ENCODE data around the gene MAPK9.

Gene MAPK9

GRCh38 chr5:180333661-180334060 is 41.8 kb upstream of the MAPK9 start:
- Histone ChIP-seq H3K9me3 (ENCODE audit: control insufficient read depth, low read length) (no peaks in the 10 kb centered on the region), H3K27ac (ENCODE audit: insufficient read depth, low read depth, low read length, poor library complexity, severe bottlenecking) (no peak overlapping the region), H3K4me3 (ENCODE audit: insufficient read depth, low read depth, low read length) (no peak overlapping the region), H3K4me1 (ENCODE audit: control insufficient read depth, insufficient read depth, low read length) (no peaks in the 10 kb centered on the region), H3K36me3 (ENCODE audit: control insufficient read depth, insufficient read depth, low read length) (peaks cover 32% of the 10 kb centered on the region), H3K27me3 (ENCODE audit: control insufficient read depth, insufficient read depth, low read length, poor library complexity, severe bottlenecking) (no peaks in the 10 kb centered on the region)
- WGBS, 2 experiments = 91 to 95% methylated on average over 4 of the region's 4 CpGs

- 80 to 87% methylated on average over 2 of the region's 3 CpGs for WGBS, 2 experiments
- Histone ChIP-seq H3K4me3 (ENCODE audit: insufficient read depth, low read depth, low read length) (no peak overlapping the region), H3K27ac (ENCODE audit: insufficient read depth, low read depth, low read length, poor library complexity, severe bottlenecking) (no peak overlapping the region), H3K4me1 (ENCODE audit: control insufficient read depth, insufficient read depth, low read length) (no peaks in the 10 kb centered on the region), H3K27me3 (ENCODE audit: control insufficient read depth, insufficient read depth, low read length, poor library complexity, severe bottlenecking) (no peaks in the 10 kb centered on the region), H3K36me3 (ENCODE audit: control insufficient read depth, insufficient read depth, low read length) (peaks cover 32% of the 10 kb centered on the region), H3K9me3 (ENCODE audit: control insufficient read depth, low read length) (no peaks in the 10 kb centered on the region)
Measured at GRCh38 chr5:180332861-180333260, 41.0 kb upstream of the MAPK9 start.

- Histone ChIP-seq H3K4me3 (ENCODE audit: insufficient read depth, low read depth, low read length) (no peak overlapping the region), H3K27me3 (ENCODE audit: control insufficient read depth, insufficient read depth, low read length, poor library complexity, severe bottlenecking) (no peaks in the 10 kb centered on the region), H3K27ac (ENCODE audit: insufficient read depth, low read depth, low read length, poor library complexity, severe bottlenecking) (peak overlapping the region; percentile 90), H3K36me3 (ENCODE audit: control insufficient read depth, insufficient read depth, low read length) (peaks cover 29% of the 10 kb centered on the region), H3K9me3 (ENCODE audit: control insufficient read depth, low read length) (no peaks in the 10 kb centered on the region), H3K4me1 (ENCODE audit: control insufficient read depth, insufficient read depth, low read length) (no peaks in the 10 kb centered on the region)
- WGBS, 2 experiments = 3 to 6% methylated on average over 12 of the region's 13 CpGs
Measured at GRCh38 chr5:180332051-180332517, 40.2 kb upstream of the MAPK9 start.

GRCh38 chr5:180331647-180331950 is 39.7 kb upstream of the MAPK9 start:
- H3K27ac ChIP-seq (ENCODE audit: insufficient read depth, low read depth, low read length, poor library complexity, severe bottlenecking) = peak overlapping the region; percentile 90
- peaks cover 25% of the 10 kb centered on the region for H3K36me3 ChIP-seq (ENCODE audit: control insufficient read depth, insufficient read depth, low read length)
- 5 to 7% methylated on average over 7 of the region's 7 CpGs for WGBS, 2 experiments
- H3K4me3 ChIP-seq (ENCODE audit: insufficient read depth, low read depth, low read length) = no peak overlapping the region
- no peaks in the 10 kb centered on the region for H3K9me3 ChIP-seq (ENCODE audit: control insufficient read depth, low read length)
- H3K4me1 ChIP-seq (ENCODE audit: control insufficient read depth, insufficient read depth, low read length) = no peaks in the 10 kb centered on the region
- no peaks in the 10 kb centered on the region for H3K27me3 ChIP-seq (ENCODE audit: control insufficient read depth, insufficient read depth, low read length, poor library complexity, severe bottlenecking)

- Histone ChIP-seq H3K27me3 (ENCODE audit: control insufficient read depth, insufficient read depth, low read length, poor library complexity, severe bottlenecking) (no peaks in the 10 kb centered on the region), H3K27ac (ENCODE audit: insufficient read depth, low read depth, low read length, poor library complexity, severe bottlenecking) (peak overlapping the region; percentile 90), H3K4me1 (ENCODE audit: control insufficient read depth, insufficient read depth, low read length) (no peaks in the 10 kb centered on the region), H3K4me3 (ENCODE audit: insufficient read depth, low read depth, low read length) (no peak overlapping the region), H3K36me3 (ENCODE audit: control insufficient read depth, insufficient read depth, low read length) (peaks cover 23% of the 10 kb centered on the region), H3K9me3 (ENCODE audit: control insufficient read depth, low read length) (no peaks in the 10 kb centered on the region)
- WGBS, 2 experiments = 86 to 87% methylated on average over 16 of the region's 16 CpGs
Measured at GRCh38 chr5:180330810-180331646, 39.1 kb upstream of the MAPK9 start.

- 93 to 95% methylated on average over 5 of the region's 5 CpGs for WGBS, 2 experiments
- no peak overlapping the region for H3K4me3 ChIP-seq (ENCODE audit: insufficient read depth, low read depth, low read length)
- peaks cover 18% of the 10 kb centered on the region for H3K36me3 ChIP-seq (ENCODE audit: control insufficient read depth, insufficient read depth, low read length)
- H3K27me3 ChIP-seq (ENCODE audit: control insufficient read depth, insufficient read depth, low read length, poor library complexity, severe bottlenecking) = no peaks in the 10 kb centered on the region
- H3K9me3 ChIP-seq (ENCODE audit: control insufficient read depth, low read length) = no peaks in the 10 kb centered on the region
- H3K27ac ChIP-seq (ENCODE audit: insufficient read depth, low read depth, low read length, poor library complexity, severe bottlenecking) = no peak overlapping the region
- no peaks in the 10 kb centered on the region for H3K4me1 ChIP-seq (ENCODE audit: control insufficient read depth, insufficient read depth, low read length)
Measured at GRCh38 chr5:180330270-180330648, 38.4 kb upstream of the MAPK9 start.

- Histone ChIP-seq H3K36me3 (ENCODE audit: control insufficient read depth, insufficient read depth, low read length) (peaks cover 15% of the 10 kb centered on the region), H3K4me3 (ENCODE audit: insufficient read depth, low read depth, low read length) (no peak overlapping the region), H3K27ac (ENCODE audit: insufficient read depth, low read depth, low read length, poor library complexity, severe bottlenecking) (no peak overlapping the region), H3K9me3 (ENCODE audit: control insufficient read depth, low read length) (no peaks in the 10 kb centered on the region), H3K4me1 (ENCODE audit: control insufficient read depth, insufficient read depth, low read length) (no peaks in the 10 kb centered on the region), H3K27me3 (ENCODE audit: control insufficient read depth, insufficient read depth, low read length, poor library complexity, severe bottlenecking) (no peaks in the 10 kb centered on the region)
- 93 to 94% methylated on average over 8 of the region's 8 CpGs for WGBS, 2 experiments
Measured at GRCh38 chr5:180329606-180330269, 37.9 kb upstream of the MAPK9 start.

- H3K4me3 ChIP-seq (ENCODE audit: insufficient read depth, low read depth, low read length) = no peak overlapping the region
- no peaks in the 10 kb centered on the region for H3K27me3 ChIP-seq (ENCODE audit: control insufficient read depth, insufficient read depth, low read length, poor library complexity, severe bottlenecking)
- H3K4me1 ChIP-seq (ENCODE audit: control insufficient read depth, insufficient read depth, low read length) = no peaks in the 10 kb centered on the region
- no peak overlapping the region for H3K27ac ChIP-seq (ENCODE audit: insufficient read depth, low read depth, low read length, poor library complexity, severe bottlenecking)
- peaks cover 11% of the 10 kb centered on the region for H3K36me3 ChIP-seq (ENCODE audit: control insufficient read depth, insufficient read depth, low read length)
- H3K9me3 ChIP-seq (ENCODE audit: control insufficient read depth, low read length) = no peaks in the 10 kb centered on the region
- 87 to 88% methylated on average over 7 of the region's 7 CpGs for WGBS, 2 experiments
Measured at GRCh38 chr5:180329138-180329435, 37.2 kb upstream of the MAPK9 start.

- Histone ChIP-seq H3K27me3 (ENCODE audit: control insufficient read depth, insufficient read depth, low read length, poor library complexity, severe bottlenecking) (no peaks in the 10 kb centered on the region), H3K4me3 (ENCODE audit: insufficient read depth, low read depth, low read length) (no peak overlapping the region), H3K4me1 (ENCODE audit: control insufficient read depth, insufficient read depth, low read length) (no peaks in the 10 kb centered on the region), H3K9me3 (ENCODE audit: control insufficient read depth, low read length) (no peaks in the 10 kb centered on the region), H3K36me3 (ENCODE audit: control insufficient read depth, insufficient read depth, low read length) (peaks cover 5% of the 10 kb centered on the region), H3K27ac (ENCODE audit: insufficient read depth, low read depth, low read length, poor library complexity, severe bottlenecking) (no peak overlapping the region)
- 83 to 86% methylated on average over 31 of the region's 31 CpGs for WGBS, 2 experiments
Measured at GRCh38 chr5:180328296-180329137, 36.6 kb upstream of the MAPK9 start.

- H3K36me3 ChIP-seq (ENCODE audit: control insufficient read depth, insufficient read depth, low read length) = peaks cover 4% of the 10 kb centered on the region
- no peaks in the 10 kb centered on the region for H3K4me1 ChIP-seq (ENCODE audit: control insufficient read depth, insufficient read depth, low read length)
- no peak overlapping the region for H3K27ac ChIP-seq (ENCODE audit: insufficient read depth, low read depth, low read length, poor library complexity, severe bottlenecking)
- WGBS, 2 experiments = 94 to 95% methylated on average over 10 of the region's 10 CpGs
- no peak overlapping the region for H3K4me3 ChIP-seq (ENCODE audit: insufficient read depth, low read depth, low read length)
- no peaks in the 10 kb centered on the region for H3K27me3 ChIP-seq (ENCODE audit: control insufficient read depth, insufficient read depth, low read length, poor library complexity, severe bottlenecking)
- H3K9me3 ChIP-seq (ENCODE audit: control insufficient read depth, low read length) = no peaks in the 10 kb centered on the region
Measured at GRCh38 chr5:180326989-180327565, 35.2 kb upstream of the MAPK9 start.
